Measurements from ENCODE around the gene UBE2B.
A peak's percentile ranks its signal among the peaks of the same experiment; 100 is the strongest.

Gene UBE2B

GRCh38 chr5:134432677-134433359 lies 61.4 kb downstream of the UBE2B start:
- no peak for DNase-seq (ENCODE audit: low read depth)
- no peak overlapping the region for H3K4me3 ChIP-seq (ENCODE audit: low read depth, low read length)

GRCh38 chr5:134435560-134435959 lies 64.2 kb downstream of the UBE2B start:
- H3K4me3 ChIP-seq (ENCODE audit: low read depth, low read length) = no peak overlapping the region
- peak; percentile 50 for DNase-seq (ENCODE audit: low read depth)

- DNase-seq (ENCODE audit: low read depth) = peak; percentile 93
- no peak overlapping the region for H3K4me3 ChIP-seq (ENCODE audit: low read depth, low read length)
Measured at GRCh38 chr5:134436523-134437339, 65.4 kb downstream of the UBE2B start.

- DNase-seq (ENCODE audit: low read depth) = no peak
- no peak overlapping the region for H3K4me3 ChIP-seq (ENCODE audit: low read depth, low read length)
Measured at GRCh38 chr5:134437340-134437846, 66.0 kb downstream of the UBE2B start.

- DNase-seq (ENCODE audit: low read depth) = peak; percentile 87
Measured at GRCh38 chr5:134437847-134438581, 66.6 kb downstream of the UBE2B start.

GRCh38 chr5:134438721-134439123 lies 67.4 kb downstream of the UBE2B start:
- no peak for DNase-seq (ENCODE audit: low read depth)
- no peak overlapping the region for H3K4me3 ChIP-seq (ENCODE audit: low read depth, low read length)

More at GRCh38 chr5:134437847-134438581, 66.6 kb downstream of the UBE2B start:
- no peak overlapping the region for H3K4me3 ChIP-seq (ENCODE audit: low read depth, low read length)

GRCh38 chr5:134439210-134439654 lies 67.9 kb downstream of the UBE2B start:
- no peak overlapping the region for H3K4me3 ChIP-seq (ENCODE audit: low read depth, low read length)
- DNase-seq (ENCODE audit: low read depth) = peak; percentile 98

GRCh38 chr5:134440201-134440755 lies 68.9 kb downstream of the UBE2B start:
- DNase-seq (ENCODE audit: low read depth) = no peak
- H3K4me3 ChIP-seq (ENCODE audit: low read depth, low read length) = no peak overlapping the region

Data from skeletal muscle cell (primary cell).